ENCODE results near the gene MON1A.

The MON1A gene

GRCh38 chr3:49889296-49889695 lies 40.3 kb downstream of the MON1A start:
- no peak for DNase-seq (ENCODE audit: low read depth in 2 of 2)

- no peak for DNase-seq (ENCODE audit: low read depth in 2 of 2)
Observed at GRCh38 chr3:49886922-49887265, 42.7 kb downstream of the MON1A start.

- no peak for DNase-seq (ENCODE audit: low read depth in 2 of 2)
Observed at GRCh38 chr3:49883998-49884397, 45.6 kb downstream of the MON1A start.

- DNase-seq (ENCODE audit: low read depth in 2 of 2) = no peak
Observed at GRCh38 chr3:49882166-49882565, 47.4 kb downstream of the MON1A start.

- DNase-seq (ENCODE audit: low read depth in 2 of 2) = no peak
Observed at GRCh38 chr3:49880581-49881315, 48.9 kb downstream of the MON1A start.

- DNase-seq (ENCODE audit: low read depth in 2 of 2) = no peak
Observed at GRCh38 chr3:49879721-49880120, 49.9 kb downstream of the MON1A start.

- DNase-seq (ENCODE audit: low read depth in 2 of 2) = no peak
Observed at GRCh38 chr3:49878686-49879085, 50.9 kb downstream of the MON1A start.

- DNase-seq (ENCODE audit: low read depth in 2 of 2) = no peak
Observed at GRCh38 chr3:49877716-49878115, 51.9 kb downstream of the MON1A start.

GRCh38 chr3:49876567-49876966 lies 53.0 kb downstream of the MON1A start:
- no peak for DNase-seq (ENCODE audit: low read depth in 2 of 2)

- DNase-seq (ENCODE audit: low read depth in 2 of 2) = no peak
Observed at GRCh38 chr3:49873623-49874022, 56.0 kb downstream of the MON1A start.

GRCh38 chr3:49872801-49873281 lies 56.8 kb downstream of the MON1A start:
- peak in 1 of 2 donors; percentile 31 for DNase-seq (ENCODE audit: low read depth in 2 of 2)

- DNase-seq (ENCODE audit: low read depth in 2 of 2) = no peak
Observed at GRCh38 chr3:49871531-49872153, 58.0 kb downstream of the MON1A start.

GRCh38 chr3:49869525-49870126 lies 60.0 kb downstream of the MON1A start, which contains the start of gene CAMKV:
CAMKV (minus strand) TSS chr3:49869906; CDS start chr3:49862388, 7,518 bp downstream.
- peak; percentile 12 to 14 for DNase-seq (ENCODE audit: low read depth in 2 of 2)

- DNase-seq (ENCODE audit: low read depth in 2 of 2) = no peak
Observed at GRCh38 chr3:49868862-49869466, 60.6 kb downstream of the MON1A start.

GRCh38 chr3:49867871-49868321 lies 61.7 kb downstream of the MON1A start:
- DNase-seq (ENCODE audit: low read depth in 2 of 2) = no peak

- DNase-seq (ENCODE audit: low read depth in 2 of 2) = no peak
Observed at GRCh38 chr3:49867400-49867799, 62.2 kb downstream of the MON1A start.

GRCh38 chr3:49865198-49865784 lies 64.3 kb downstream of the MON1A start:
- DNase-seq (ENCODE audit: low read depth in 2 of 2) = no peak

- no peak for DNase-seq (ENCODE audit: low read depth in 2 of 2)
Observed at GRCh38 chr3:49864505-49864904, 65.1 kb downstream of the MON1A start.

- no peak for DNase-seq (ENCODE audit: low read depth in 2 of 2)
Observed at GRCh38 chr3:49859576-49860305, 69.9 kb downstream of the MON1A start.
